ENCODE measurements around the gene NAALADL2. TPM values are rescaled to one million over a fixed set of nuclear protein-coding genes. Genes with fewer than 3 reads are reported as not detected.

Gene NAALADL2
- total and polyA plus RNA-seq, 2 donors (not counting 3 experiments of a cell fraction or from before 2014, with no cell fraction given): 1.1 to 4.0 TPM

DNA sequence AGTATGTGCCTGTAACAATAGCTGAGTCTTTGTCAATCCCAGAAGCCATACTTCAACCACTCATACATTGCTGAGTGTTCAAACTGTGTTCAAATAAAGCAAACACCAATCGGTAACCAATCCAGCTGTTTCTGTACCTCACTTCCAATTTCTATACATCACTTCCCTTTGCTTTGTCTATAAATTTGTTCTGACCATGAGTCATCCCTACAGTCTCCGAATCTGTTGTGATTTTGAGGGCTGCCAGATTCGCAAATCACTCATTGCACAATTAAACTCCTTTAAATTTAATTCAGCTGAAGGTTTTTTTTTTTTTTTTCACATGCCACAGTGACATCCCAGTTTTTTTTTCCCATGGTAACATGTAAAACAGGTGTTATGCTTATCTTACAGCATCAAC, 870.3 kb downstream of the NAALADL2 start:
- ChIA-PET POLR2A (no interaction called here), CTCF (no interaction called here)
- H3K9me3 ChIP-seq (replicated peaks; ENCODE audit: control insufficient read depth, insufficient read depth, low read length): no peaks in the 10 kb centered on the region
- BruUV-seq (replicated peaks): no TSS peak
- no peak overlapping the region for H3K4me2 ChIP-seq (ENCODE audit: insufficient read depth, low read length)
- H2AFZ ChIP-seq (ENCODE audit: low read depth, low read length): no peak overlapping the region
- H3K36me3 ChIP-seq (ENCODE audit: control insufficient read depth in 2 of 2, extremely low read depth in 1 of 2, insufficient read depth in 2 of 2, low read length in 2 of 2): no peaks in the 10 kb centered on the region
- TF ChIP-seq MAX (IDR thresholded peaks at IDR 0.05; ENCODE audit: insufficient read depth, insufficient read length): no peak
- no peak overlapping the region for H3K27ac ChIP-seq (ENCODE audit: insufficient read depth, low read depth, low read length)
- H3K4me3 ChIP-seq (replicated peaks in 1 of 3; ENCODE audit: insufficient read depth in 1 of 3, low read depth in 1 of 3, low read length in 3 of 3): no peak overlapping the region
- H4K20me1 ChIP-seq (replicated peaks; ENCODE audit: control insufficient read depth, extremely low read depth, insufficient read depth, low read length): no peaks in the 10 kb centered on the region
- H3K4me1 ChIP-seq (ENCODE audit: control insufficient read depth, extremely low read depth, insufficient read depth, low read length): no peaks in the 10 kb centered on the region
- H3K9ac ChIP-seq (replicated peaks; ENCODE audit: extremely low read depth, insufficient read depth, low read length): no peak overlapping the region
- intact Hi-C loops (cut with micrococcal nuclease) (no loop called here), dilution Hi-C loops (cut with MboI; ENCODE audit: extremely low pct_ligation_motif_present, low sequenced_read_pairs) (no loop called here)
- DNase-seq (ENCODE audit: low read depth, low spot score) (no peak), FAIRE-seq (no peak)
- no peaks in the 10 kb centered on the region for H3K9me1 ChIP-seq (replicated peaks; ENCODE audit: control insufficient read depth, extremely low read depth, insufficient read depth, low read length)
- no peaks in the 10 kb centered on the region for H3K27me3 ChIP-seq (ENCODE audit: control insufficient read depth in 2 of 2, insufficient read depth in 2 of 2, low read length in 2 of 2)
- H3K79me2 ChIP-seq (ENCODE audit: control insufficient read depth, insufficient read depth, low read length): no peaks in the 10 kb centered on the region

GRCh38 chr3:175731543-175731942, 872.4 kb downstream of the NAALADL2 start:
- dilution Hi-C loops (cut with MboI; ENCODE audit: extremely low pct_ligation_motif_present, low sequenced_read_pairs) (no loop called here), intact Hi-C loops (cut with micrococcal nuclease) (no loop called here)
- no peaks in the 10 kb centered on the region for H3K4me1 ChIP-seq (ENCODE audit: control insufficient read depth, extremely low read depth, insufficient read depth, low read length)
- H3K9me3 ChIP-seq (replicated peaks; ENCODE audit: control insufficient read depth, insufficient read depth, low read length): no peaks in the 10 kb centered on the region
- no peak for DNase-seq (ENCODE audit: low read depth, low spot score)
- ChIA-PET POLR2A (no interaction called here), CTCF (no interaction called here)
- no peak overlapping the region for H3K4me3 ChIP-seq (replicated peaks in 1 of 3; ENCODE audit: insufficient read depth in 1 of 3, low read depth in 1 of 3, low read length in 3 of 3)
- no peaks in the 10 kb centered on the region for H4K20me1 ChIP-seq (replicated peaks; ENCODE audit: control insufficient read depth, extremely low read depth, insufficient read depth, low read length)
- no peak overlapping the region for H3K4me2 ChIP-seq (ENCODE audit: insufficient read depth, low read length)
- no peaks in the 10 kb centered on the region for H3K79me2 ChIP-seq (ENCODE audit: control insufficient read depth, insufficient read depth, low read length)
- no peak overlapping the region for H2AFZ ChIP-seq (ENCODE audit: low read depth, low read length)
- no peak for TF ChIP-seq GATA2 (IDR thresholded peaks at IDR 0.05; ENCODE audit: insufficient read depth, insufficient read length, low read depth, low read length)
- TF ChIP-seq FOS (IDR thresholded peaks at IDR 0.05; ENCODE audit: borderline replicate concordance, insufficient read depth, low read length): no peak
- TF ChIP-seq JUN (IDR thresholded peaks at IDR 0.05; ENCODE audit: borderline replicate concordance, insufficient read depth, insufficient read length, low read depth): no peak
- H3K27me3 ChIP-seq (ENCODE audit: control insufficient read depth in 2 of 2, insufficient read depth in 2 of 2, low read length in 2 of 2): no peaks in the 10 kb centered on the region
- FAIRE-seq: no peak
- H3K36me3 ChIP-seq (ENCODE audit: control insufficient read depth in 2 of 2, extremely low read depth in 1 of 2, insufficient read depth in 2 of 2, low read length in 2 of 2): no peaks in the 10 kb centered on the region
- no peak overlapping the region for H3K9ac ChIP-seq (replicated peaks; ENCODE audit: extremely low read depth, insufficient read depth, low read length)
- BruUV-seq (replicated peaks): no TSS peak
- no peak overlapping the region for H3K27ac ChIP-seq (ENCODE audit: insufficient read depth, low read depth, low read length)
- no peaks in the 10 kb centered on the region for H3K9me1 ChIP-seq (replicated peaks; ENCODE audit: control insufficient read depth, extremely low read depth, insufficient read depth, low read length)

Measured in endothelial cell of umbilical vein (primary cell).